Measurements from ENCODE around the gene ITM2C.

The ITM2C gene

DNA sequence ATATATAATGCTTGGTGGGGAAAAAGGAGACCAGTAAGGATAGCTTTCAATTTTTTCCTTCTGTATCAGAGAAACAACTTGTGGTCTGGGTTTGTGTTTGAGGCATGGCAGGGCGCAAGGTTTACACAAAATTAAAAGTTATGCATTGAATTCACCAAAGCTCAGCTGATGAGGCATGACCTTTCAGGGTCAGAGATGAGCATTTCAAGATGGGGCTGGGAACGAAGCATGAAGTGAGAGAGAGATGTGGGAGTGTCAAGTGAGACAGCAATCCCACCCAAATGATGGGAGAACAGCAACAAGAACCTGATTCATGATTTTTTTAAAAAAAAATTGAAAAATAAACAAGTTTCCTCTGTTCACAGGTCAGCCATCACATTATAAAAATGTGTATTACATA is 55.4 kb downstream of the ITM2C start:
- no peak overlapping the region for H3K9ac ChIP-seq (ENCODE audit: low read length in 2 of 2)
- H3K4me1 ChIP-seq (ENCODE audit: control insufficient read depth, insufficient read depth, low read length) = no peaks in the 10 kb centered on the region
- no peak overlapping the region for H3K27ac ChIP-seq (ENCODE audit: low read length)
- no peaks in the 10 kb centered on the region for H3K36me3 ChIP-seq (ENCODE audit: control insufficient read depth in 2 of 2, insufficient read depth in 2 of 2, low read length in 2 of 2)
- no peaks in the 10 kb centered on the region for H3K9me3 ChIP-seq (ENCODE audit: control insufficient read depth in 2 of 2, low read length in 2 of 2)
- H3K4me3 ChIP-seq (ENCODE audit: low read length in 2 of 2) = no peak overlapping the region
- peaks cover 0 to 3% of the 10 kb centered on the region in 2 donors for H3K27me3 ChIP-seq (ENCODE audit: control insufficient read depth in 1 of 2, insufficient read depth in 2 of 2, low read length in 2 of 2)

DNA sequence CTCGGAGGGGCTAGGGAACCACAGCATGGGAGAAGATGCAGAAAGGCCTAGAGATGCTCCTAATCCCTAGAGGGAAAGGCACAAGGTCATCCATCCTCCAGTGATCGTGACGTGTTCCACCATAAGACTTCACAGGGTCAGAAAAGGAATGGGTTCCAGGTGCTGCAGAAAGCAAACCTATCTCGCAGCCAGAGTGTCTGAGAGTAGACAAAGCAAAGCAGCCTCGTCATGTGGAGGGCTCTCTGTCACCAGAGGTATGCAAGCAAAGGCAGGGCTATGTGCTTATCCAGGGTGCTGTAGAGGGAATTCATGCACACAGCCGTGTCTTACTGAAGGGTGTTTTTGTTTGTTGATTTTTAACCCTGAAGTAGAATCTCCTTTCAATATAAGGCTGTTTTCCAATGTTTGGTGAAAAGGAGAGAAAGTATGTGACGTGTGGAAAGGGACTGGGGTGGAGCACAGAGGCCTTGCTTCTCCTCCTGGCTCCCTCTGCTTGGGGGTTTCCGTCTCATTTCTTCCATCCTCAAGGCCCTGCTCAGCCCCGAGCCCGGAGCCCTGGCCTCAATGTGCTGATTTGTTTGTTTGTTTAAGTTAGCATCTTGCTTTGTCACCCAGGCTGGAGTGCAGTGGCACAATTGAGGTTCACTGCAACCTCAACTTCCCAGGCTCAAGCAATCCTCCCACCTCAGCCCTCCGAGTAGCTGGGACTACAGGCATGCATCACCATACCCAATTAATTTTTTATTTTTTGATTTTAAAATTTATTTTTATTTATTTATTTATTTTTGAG is 57.3 kb downstream of the ITM2C start:
- Histone ChIP-seq H3K4me1 (ENCODE audit: control insufficient read depth, insufficient read depth, low read length) (no peaks in the 10 kb centered on the region), H3K9ac (ENCODE audit: low read length in 2 of 2) (no peak overlapping the region), H3K27ac (ENCODE audit: low read length) (no peak overlapping the region), H3K4me3 (ENCODE audit: low read length in 2 of 2) (no peak overlapping the region), H3K27me3 (ENCODE audit: control insufficient read depth in 1 of 2, insufficient read depth in 2 of 2, low read length in 2 of 2) (peaks cover 0 to 2% of the 10 kb centered on the region in 2 donors), H3K9me3 (ENCODE audit: control insufficient read depth in 2 of 2, low read length in 2 of 2) (no peaks in the 10 kb centered on the region), H3K36me3 (ENCODE audit: control insufficient read depth in 2 of 2, insufficient read depth in 2 of 2, low read length in 2 of 2) (no peaks in the 10 kb centered on the region)

DNA sequence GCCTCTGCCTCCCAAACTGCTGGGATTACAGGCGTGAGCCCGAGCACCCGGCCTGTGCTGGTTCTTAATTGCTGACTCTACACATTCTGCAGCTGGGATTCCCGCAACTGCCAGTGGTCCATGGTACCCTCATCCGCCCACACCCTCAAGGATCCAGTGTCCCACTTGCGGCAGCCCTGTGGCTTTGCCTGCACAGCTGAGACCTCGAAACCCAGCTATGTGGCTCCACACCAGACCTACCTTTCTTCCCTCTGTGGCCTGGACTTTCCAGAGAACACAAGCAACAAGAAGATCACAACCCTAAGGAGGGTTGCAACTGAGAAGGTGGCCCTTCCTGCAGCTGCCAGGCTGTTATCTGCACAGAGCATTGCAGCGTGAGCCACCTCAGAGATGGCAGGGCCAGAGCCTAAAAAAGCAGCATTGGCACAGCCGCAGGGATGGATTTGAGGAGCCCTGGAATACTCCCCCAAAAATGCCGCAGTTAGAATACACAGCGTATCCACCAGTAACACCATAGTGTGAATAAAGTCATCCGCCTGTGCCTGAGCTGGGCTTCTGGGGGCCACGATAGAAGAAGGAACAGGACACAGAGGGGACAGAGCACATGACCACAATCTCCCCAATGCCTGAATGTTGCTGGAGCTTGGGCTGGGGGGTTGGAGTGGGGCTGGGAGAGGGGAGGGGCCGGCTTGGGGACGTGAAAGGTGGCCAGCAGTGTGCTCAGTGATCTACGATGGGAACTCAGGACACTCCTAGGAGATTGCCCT is 58.4 kb downstream of the ITM2C start:
- H3K4me1 ChIP-seq (ENCODE audit: control insufficient read depth, insufficient read depth, low read length) = no peaks in the 10 kb centered on the region
- no peak overlapping the region for H3K4me3 ChIP-seq (ENCODE audit: low read length in 2 of 2)
- H3K9ac ChIP-seq (ENCODE audit: low read length in 2 of 2) = no peak overlapping the region
- H3K9me3 ChIP-seq (ENCODE audit: control insufficient read depth in 2 of 2, low read length in 2 of 2) = no peaks in the 10 kb centered on the region
- no peaks in the 10 kb centered on the region for H3K36me3 ChIP-seq (ENCODE audit: control insufficient read depth in 2 of 2, insufficient read depth in 2 of 2, low read length in 2 of 2)
- H3K27ac ChIP-seq (ENCODE audit: low read length) = no peak overlapping the region
- peaks cover 0 to 2% of the 10 kb centered on the region in 2 donors for H3K27me3 ChIP-seq (ENCODE audit: control insufficient read depth in 1 of 2, insufficient read depth in 2 of 2, low read length in 2 of 2)

DNA sequence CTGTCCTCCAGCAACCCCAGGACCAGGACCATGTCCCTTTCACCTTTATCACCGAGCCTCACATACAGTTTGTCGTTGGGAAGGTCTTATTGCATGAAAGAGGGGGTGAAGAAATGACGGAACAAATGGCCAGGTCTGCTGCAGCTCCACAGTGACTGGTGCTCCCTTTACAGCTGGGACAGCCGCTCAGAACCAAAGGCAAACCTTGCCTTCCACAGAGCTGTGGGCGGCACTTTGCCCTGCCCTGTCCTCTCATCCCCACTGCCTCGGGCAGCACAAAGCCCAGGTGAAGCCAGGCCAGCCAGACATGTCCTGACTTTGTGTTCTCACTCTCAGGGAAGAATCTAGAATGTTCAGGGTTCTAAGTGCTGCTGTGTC is 59.3 kb downstream of the ITM2C start:
- Histone ChIP-seq H3K4me1 (ENCODE audit: control insufficient read depth, insufficient read depth, low read length) (no peaks in the 10 kb centered on the region), H3K27ac (ENCODE audit: low read length) (no peak overlapping the region), H3K4me3 (ENCODE audit: low read length in 2 of 2) (no peak overlapping the region), H3K27me3 (ENCODE audit: control insufficient read depth in 1 of 2, insufficient read depth in 2 of 2, low read length in 2 of 2) (peaks cover 0 to 2% of the 10 kb centered on the region in 2 donors), H3K36me3 (ENCODE audit: control insufficient read depth in 2 of 2, insufficient read depth in 2 of 2, low read length in 2 of 2) (no peaks in the 10 kb centered on the region), H3K9me3 (ENCODE audit: control insufficient read depth in 2 of 2, low read length in 2 of 2) (no peaks in the 10 kb centered on the region), H3K9ac (ENCODE audit: low read length in 2 of 2) (no peak overlapping the region)

DNA sequence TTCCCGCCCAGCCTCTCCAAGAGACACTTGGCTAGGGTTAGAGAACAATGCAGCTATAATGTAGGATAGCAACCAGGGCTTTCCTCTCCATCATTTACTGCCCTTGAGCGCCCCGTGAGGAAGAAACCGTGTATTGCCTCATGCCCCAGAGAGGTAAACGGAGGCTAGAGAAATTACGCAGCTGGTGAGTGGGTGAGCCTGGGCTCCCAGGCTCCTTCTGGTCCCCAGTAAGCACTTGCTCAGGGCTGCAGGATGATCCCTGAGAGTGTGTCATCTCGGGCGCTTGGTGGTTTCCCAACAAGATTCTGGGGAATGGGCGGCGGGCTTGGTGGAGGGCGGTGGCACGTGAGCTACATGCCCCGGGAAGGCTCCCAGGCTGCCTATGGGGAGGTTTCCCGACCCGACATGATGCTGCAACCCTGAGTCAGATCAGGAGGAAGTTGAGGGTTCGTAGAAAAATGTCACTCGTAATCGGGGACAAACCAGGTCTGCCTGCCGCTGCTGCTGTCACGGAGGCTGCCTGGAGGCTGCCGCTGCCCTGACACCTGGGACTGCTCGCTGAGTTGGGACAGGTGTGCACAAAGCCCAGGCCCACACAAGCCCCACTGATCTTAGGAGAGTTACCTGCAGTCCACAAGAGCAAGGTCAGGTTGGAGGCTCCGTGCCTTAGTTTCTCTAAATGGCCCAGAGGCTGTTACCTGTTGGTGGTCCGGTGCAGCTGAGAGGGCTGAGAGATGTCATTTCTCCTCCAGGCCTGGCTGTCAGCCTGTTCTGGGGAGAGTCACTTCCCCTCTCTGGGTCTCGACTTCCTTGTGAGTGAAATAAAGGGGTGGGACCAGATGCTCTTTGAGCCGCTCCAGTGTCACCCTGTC is 60.0 kb downstream of the ITM2C start, which contains the start of gene GPR55:
TSS of gene GPR55 (minus strand) at position 773 of the 872 bp plus-strand sequence. CDS start 14,280 bp downstream, outside the sequence.
- Histone ChIP-seq H3K36me3 (ENCODE audit: control insufficient read depth in 2 of 2, insufficient read depth in 2 of 2, low read length in 2 of 2) (no peaks in the 10 kb centered on the region), H3K27ac (ENCODE audit: low read length) (no peak within 1 kb of the TSS), H3K9me3 (ENCODE audit: control insufficient read depth in 2 of 2, low read length in 2 of 2) (no peaks in the 10 kb centered on the region), H3K4me1 (ENCODE audit: control insufficient read depth, insufficient read depth, low read length) (no peaks in the 10 kb centered on the region), H3K4me3 (ENCODE audit: low read length in 2 of 2) (no peak within 1 kb of the TSS), H3K9ac (ENCODE audit: low read length in 2 of 2) (no peak within 1 kb of the TSS), H3K27me3 (ENCODE audit: control insufficient read depth in 1 of 2, insufficient read depth in 2 of 2, low read length in 2 of 2) (peaks cover 0 to 2% of the 10 kb centered on the region in 2 donors)

DNA sequence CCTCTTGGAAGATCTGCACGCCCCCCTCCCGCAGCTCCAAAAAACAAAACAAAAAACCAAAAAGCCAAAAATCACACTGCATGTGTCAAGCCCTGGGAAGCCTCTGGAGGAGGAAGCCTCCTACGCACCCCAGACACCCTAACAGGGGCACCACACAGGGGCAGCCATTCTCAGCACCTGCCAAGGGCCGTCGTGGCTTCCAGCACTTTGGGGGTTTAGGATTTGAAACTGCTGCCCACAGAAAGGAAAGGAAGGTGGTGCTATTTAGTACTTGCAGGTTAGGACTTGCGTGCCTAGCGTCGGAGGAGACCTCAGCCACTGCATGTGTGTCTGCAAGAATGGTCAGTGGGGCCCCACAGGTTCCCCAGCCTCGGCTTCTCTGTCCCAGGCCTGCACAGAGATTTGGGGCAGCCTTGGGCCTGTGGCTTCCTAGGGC is 60.7 kb downstream of the ITM2C start:
- Histone ChIP-seq H3K4me1 (ENCODE audit: control insufficient read depth, insufficient read depth, low read length) (no peaks in the 10 kb centered on the region), H3K9ac (ENCODE audit: low read length in 2 of 2) (no peak overlapping the region), H3K4me3 (ENCODE audit: low read length in 2 of 2) (no peak overlapping the region), H3K27ac (ENCODE audit: low read length) (no peak overlapping the region), H3K9me3 (ENCODE audit: control insufficient read depth in 2 of 2, low read length in 2 of 2) (no peaks in the 10 kb centered on the region), H3K27me3 (ENCODE audit: control insufficient read depth in 1 of 2, insufficient read depth in 2 of 2, low read length in 2 of 2) (peaks cover 0 to 2% of the 10 kb centered on the region in 2 donors), H3K36me3 (ENCODE audit: control insufficient read depth in 2 of 2, insufficient read depth in 2 of 2, low read length in 2 of 2) (no peaks in the 10 kb centered on the region)

DNA sequence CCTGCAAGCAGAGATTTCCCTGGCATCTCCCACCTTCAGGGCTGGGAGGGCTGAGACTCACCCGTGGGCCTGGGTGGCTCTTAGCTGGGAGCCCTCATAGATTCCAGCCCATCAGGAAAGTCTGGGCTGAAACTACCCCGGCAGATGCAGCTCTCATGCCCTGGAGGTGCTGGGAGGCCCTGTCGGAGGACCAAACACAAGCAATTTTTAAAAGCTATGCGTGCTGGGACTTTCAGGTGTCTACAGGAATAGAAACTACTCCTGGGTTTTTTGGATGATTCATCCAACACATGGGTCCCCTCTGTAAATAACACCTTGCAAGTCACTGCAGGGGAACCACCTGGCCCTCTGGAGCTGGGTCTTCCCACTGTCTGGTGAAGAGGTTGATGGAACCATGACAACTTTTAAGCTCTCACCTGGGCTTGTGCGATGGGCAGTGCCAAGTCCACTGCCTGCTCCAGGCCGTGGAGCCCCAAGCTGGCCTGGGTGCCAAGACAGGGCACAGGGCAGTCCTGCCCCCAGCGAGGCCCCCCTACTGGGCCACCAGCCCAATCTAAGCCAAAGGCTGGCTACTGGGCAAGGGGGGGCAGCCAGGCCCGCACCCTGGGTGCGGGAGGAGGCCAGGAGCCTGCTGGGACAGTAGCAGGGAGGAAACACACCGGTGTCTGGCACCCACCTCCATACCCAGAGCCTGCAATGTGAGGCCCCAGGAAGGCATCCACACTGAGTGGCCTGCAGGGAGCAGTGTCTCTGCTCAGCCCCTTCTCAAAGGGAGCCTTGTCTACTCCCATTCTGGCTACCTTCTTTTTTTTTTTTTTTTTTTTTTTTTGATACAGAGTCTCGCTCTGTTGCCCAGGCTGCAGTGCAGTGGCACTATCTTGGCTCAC is 61.4 kb downstream of the ITM2C start:
- H3K27ac ChIP-seq (ENCODE audit: low read length) = no peak overlapping the region
- H3K9ac ChIP-seq (ENCODE audit: low read length in 2 of 2) = no peak overlapping the region
- H3K27me3 ChIP-seq (ENCODE audit: control insufficient read depth in 1 of 2, insufficient read depth in 2 of 2, low read length in 2 of 2) = peaks cover 1 to 4% of the 10 kb centered on the region in 2 donors
- no peaks in the 10 kb centered on the region for H3K9me3 ChIP-seq (ENCODE audit: control insufficient read depth in 2 of 2, low read length in 2 of 2)
- no peaks in the 10 kb centered on the region for H3K36me3 ChIP-seq (ENCODE audit: control insufficient read depth in 2 of 2, insufficient read depth in 2 of 2, low read length in 2 of 2)
- H3K4me1 ChIP-seq (ENCODE audit: control insufficient read depth, insufficient read depth, low read length) = no peaks in the 10 kb centered on the region
- no peak overlapping the region for H3K4me3 ChIP-seq (ENCODE audit: low read length in 2 of 2)

DNA sequence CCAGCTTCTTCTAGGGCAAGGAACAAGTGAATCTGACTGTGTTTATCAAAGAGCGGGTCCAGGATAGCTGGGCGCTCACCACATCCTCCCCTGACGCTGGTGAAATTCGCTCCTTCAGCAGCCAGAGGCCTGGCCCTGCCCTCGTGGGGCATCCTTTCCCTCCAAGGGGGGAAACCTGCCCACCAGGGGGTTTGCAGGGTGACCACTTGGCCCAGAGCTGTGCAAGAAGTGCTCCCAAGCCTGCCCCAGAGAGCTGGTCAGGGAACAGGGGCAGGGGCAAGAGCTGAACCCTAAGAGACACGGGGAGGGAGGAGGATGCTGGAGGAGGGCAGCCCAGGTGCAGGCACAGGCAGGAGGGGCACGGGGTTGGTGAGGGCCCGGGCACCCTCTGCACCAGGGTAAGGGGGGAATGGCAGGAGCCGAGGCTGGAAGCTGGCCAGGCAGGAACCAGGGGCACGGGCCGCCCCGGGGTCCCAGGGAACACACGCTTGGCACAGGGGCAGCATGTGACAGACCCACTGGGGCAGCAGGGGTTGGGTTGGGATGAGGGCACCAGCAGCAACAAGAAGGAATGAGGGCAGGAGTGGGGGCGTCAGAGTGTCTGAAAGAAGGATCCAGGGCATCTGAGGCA is 63.1 kb downstream of the ITM2C start:
- Histone ChIP-seq H3K27ac (ENCODE audit: low read length) (no peak overlapping the region), H3K36me3 (ENCODE audit: control insufficient read depth in 2 of 2, insufficient read depth in 2 of 2, low read length in 2 of 2) (no peaks in the 10 kb centered on the region), H3K4me1 (ENCODE audit: control insufficient read depth, insufficient read depth, low read length) (peaks cover 3% of the 10 kb centered on the region), H3K27me3 (ENCODE audit: control insufficient read depth in 1 of 2, insufficient read depth in 2 of 2, low read length in 2 of 2) (peaks cover 4 to 6% of the 10 kb centered on the region in 2 donors), H3K9me3 (ENCODE audit: control insufficient read depth in 2 of 2, low read length in 2 of 2) (no peaks in the 10 kb centered on the region), H3K4me3 (ENCODE audit: low read length in 2 of 2) (no peak overlapping the region), H3K9ac (ENCODE audit: low read length in 2 of 2) (no peak overlapping the region)
